Measurements from ENCODE around the gene RRP36. TPM values are rescaled to one million over a fixed set of nuclear protein-coding genes. Genes with fewer than 3 reads are reported as not detected.
"Not testable (repeated sequence)": the region's sequence is repeated elsewhere in the genome, so short reads cannot be mapped to it uniquely, and the experiment has no call there.

RRP36 gene
- total RNA-seq, 2 experiments from 2014 or later, result 65.3 to 68.4 TPM

DNA sequence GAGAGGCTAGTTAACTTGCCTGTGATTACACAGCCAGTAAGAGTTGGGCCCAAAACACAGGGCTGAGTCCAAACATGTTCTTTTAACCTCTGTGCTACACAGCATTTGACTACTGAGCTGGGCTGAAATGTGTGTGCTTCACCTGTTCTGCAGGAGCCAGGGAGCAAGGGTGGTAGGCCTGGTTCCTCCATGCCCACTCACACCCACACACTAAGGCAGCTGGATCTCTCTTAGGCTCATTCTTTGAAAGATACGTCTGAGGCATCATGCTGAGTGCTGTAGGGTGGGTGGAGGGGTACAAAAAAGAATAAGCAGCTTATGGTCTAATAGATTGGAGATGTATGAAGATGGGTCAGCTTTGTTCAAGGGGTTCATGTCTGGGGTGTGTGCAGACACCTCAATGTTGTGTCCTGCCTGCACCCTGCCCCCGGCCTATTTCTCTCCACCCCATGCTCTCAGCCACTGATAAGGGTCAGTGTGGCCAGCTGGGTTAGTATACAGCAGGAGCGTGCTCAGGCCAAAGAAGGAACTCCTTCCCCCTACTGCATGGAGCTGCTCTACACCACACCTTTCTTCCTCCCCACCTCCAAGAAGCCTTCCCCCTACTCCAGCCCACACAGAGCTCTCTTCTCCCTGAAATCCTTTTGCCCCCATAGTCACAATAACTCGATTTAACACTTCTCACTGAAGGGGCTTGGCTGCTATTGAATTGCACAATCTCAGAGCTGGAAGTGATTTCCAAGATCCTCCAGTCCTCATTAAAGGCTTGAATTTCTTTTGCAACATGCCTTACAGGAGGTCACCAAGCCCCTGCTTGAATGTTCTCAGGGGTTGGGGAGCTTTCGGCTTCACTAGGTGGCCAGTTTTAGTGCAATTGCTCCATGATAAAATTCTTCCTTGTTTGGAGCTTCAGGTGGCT lies 33.6 kb upstream of the RRP36 start:
- ChIA-PET POLR2A (interaction anchor here (0.6 kb wide), 1 partner anchor 8 kb away, joined by 3 read pairs; no protein-coding TSS in a partner anchor), CTCF (interaction anchor here (0.6 to 1.7 kb wide), 7 partner anchors 16 to 206 kb away, joined by 3 to 6 read pairs (median 4); no protein-coding TSS in a partner anchor)
- DNase-seq, result no peak
- Mint-ChIP-seq H3K9me3 (no peaks in the 10 kb centered on the region), H3K4me3 (no peak overlapping the region), H3K4me1 (peaks cover 47% of the 10 kb centered on the region), H3K36me3 (ENCODE audit: low read depth) (peaks cover 35% of the 10 kb centered on the region), H3K27me3 (no peaks in the 10 kb centered on the region), H3K27ac (no peak overlapping the region)

DNA sequence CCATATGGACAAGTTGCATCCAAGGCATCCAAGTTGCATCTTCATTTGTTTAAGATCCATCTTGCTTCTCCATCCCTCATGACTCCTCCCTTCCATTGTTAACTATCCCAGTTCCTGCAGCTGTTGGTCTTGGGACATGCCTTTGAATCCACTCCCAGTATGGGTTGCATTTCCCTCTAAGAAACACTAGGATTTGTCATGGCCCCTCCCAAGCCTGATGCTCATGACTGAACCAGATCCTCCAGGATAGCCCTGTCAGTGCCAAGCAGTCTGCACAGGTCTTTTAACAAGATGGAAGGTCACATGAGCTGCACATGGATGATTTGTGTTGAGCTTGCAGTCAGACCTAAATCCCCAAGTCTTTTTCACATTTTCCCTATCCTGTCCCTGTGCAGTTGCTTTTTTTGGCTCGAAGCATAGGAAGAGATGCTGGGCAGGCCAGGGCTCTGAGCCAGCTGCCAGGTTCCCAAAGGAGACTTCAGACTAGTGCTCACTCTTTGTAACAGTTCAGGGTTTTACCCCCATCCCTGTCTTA lies 32.9 kb upstream of the RRP36 start:
- H3K4me3 Mint-ChIP-seq, result no peak overlapping the region
- peaks cover 47% of the 10 kb centered on the region for H3K4me1 Mint-ChIP-seq
- POLR2A ChIA-PET, result interaction anchor here (0.6 kb wide), 1 partner anchor 8 kb away, joined by 3 read pairs; no protein-coding TSS in a partner anchor
- H3K36me3 Mint-ChIP-seq (ENCODE audit: low read depth), result peaks cover 36% of the 10 kb centered on the region
- no peaks in the 10 kb centered on the region for H3K27me3 Mint-ChIP-seq
- no peak for DNase-seq
- no peaks in the 10 kb centered on the region for H3K9me3 Mint-ChIP-seq
- CTCF ChIA-PET, result interaction anchor here (0.5 to 1.7 kb wide), 7 partner anchors 16 to 207 kb away, joined by 3 to 6 read pairs (median 4); no protein-coding TSS in a partner anchor
- H3K27ac Mint-ChIP-seq, result no peak overlapping the region

DNA sequence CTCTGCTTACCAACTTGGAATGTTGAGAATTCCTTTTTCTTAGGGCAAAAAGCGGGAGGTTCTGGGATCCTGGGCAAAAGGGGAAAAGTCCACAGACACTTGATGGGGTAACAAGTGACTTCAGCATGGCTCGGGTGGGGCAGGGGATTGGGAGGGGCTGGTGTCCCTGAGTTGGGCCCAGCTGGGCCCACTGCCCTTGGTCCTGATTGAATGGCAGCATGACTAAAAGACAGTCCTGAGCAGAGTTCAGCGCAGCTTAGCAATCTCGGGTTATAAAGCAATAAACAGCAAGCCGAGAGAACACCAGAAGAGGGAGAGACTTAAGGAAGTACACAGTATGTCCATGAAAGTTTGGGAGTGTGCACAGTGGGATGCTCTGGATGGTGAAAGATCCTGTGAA lies 31.5 kb upstream of the RRP36 start:
- H3K4me1 Mint-ChIP-seq, result peaks cover 43% of the 10 kb centered on the region
- peaks cover 37% of the 10 kb centered on the region for H3K36me3 Mint-ChIP-seq (ENCODE audit: low read depth)
- no peaks in the 10 kb centered on the region for H3K9me3 Mint-ChIP-seq
- CTCF ChIA-PET, result no interaction called here
- DNase-seq, result no peak
- H3K27ac Mint-ChIP-seq, result no peak overlapping the region
- H3K27me3 Mint-ChIP-seq, result no peaks in the 10 kb centered on the region
- POLR2A ChIA-PET, result interaction anchor here (0.5 kb wide), 1 partner anchor 15 kb away, joined by 4 read pairs; no protein-coding TSS in a partner anchor
- H3K4me3 Mint-ChIP-seq, result no peak overlapping the region

DNA sequence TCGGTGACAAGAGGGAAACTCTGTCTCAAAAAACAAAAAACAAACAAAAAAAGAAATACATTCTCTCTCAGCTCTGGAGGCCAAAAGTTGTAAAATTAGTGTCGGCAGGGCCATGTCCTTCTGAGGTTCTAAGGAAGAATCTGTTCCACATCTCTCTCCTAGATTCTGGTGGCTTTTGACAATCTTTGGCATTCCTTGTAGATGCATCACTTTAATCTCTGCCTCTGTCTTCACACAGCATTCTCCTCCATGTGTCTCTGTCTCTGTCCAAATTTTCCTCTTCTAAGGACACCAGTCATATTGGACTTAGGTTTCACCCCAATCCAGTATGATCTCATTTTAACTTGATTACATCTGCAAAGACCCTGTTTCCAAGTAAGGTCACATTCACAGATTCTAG lies 28.0 kb upstream of the RRP36 start:
- Mint-ChIP-seq H3K4me1 (peaks cover 13% of the 10 kb centered on the region), H3K27ac (no peak overlapping the region), H3K4me3 (no peak overlapping the region), H3K36me3 (ENCODE audit: low read depth) (peaks cover 17% of the 10 kb centered on the region), H3K27me3 (no peaks in the 10 kb centered on the region), H3K9me3 (no peaks in the 10 kb centered on the region)
- ChIA-PET POLR2A (no interaction called here), CTCF (no interaction called here)
- DNase-seq, result no peak

DNA sequence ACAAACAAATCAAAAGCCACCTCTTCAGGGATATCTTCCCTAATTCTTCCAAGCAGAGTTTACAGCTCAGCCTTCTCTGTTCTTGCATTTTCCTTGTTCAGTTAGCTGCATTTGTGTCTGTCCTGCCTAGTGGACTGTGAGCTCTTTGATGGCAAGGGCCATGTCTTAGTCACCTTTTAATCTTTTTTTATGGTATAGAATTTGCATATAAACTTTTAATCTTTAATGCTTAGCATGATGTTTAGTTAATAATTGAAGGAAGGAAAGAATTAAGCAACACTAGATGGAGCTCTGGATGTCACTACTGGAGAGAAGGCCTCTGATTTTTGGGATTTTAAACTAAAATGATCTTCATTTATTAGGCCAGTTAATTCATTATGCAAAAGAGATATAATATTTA lies 24.9 kb upstream of the RRP36 start:
- ChIA-PET CTCF (interaction anchor here (0.9 to 1.8 kb wide), 6 partner anchors 10 to 24 kb away, joined by 3 to 7 read pairs (median 4); partner anchors contain the start of gene PPP2R5D), POLR2A (no interaction called here)
- Mint-ChIP-seq H3K4me3 (no peak overlapping the region), H3K27ac (no peak overlapping the region), H3K27me3 (no peaks in the 10 kb centered on the region), H3K36me3 (ENCODE audit: low read depth) (peaks cover 2% of the 10 kb centered on the region), H3K9me3 (no peaks in the 10 kb centered on the region), H3K4me1 (peaks cover 5% of the 10 kb centered on the region)
- no peak for DNase-seq

DNA sequence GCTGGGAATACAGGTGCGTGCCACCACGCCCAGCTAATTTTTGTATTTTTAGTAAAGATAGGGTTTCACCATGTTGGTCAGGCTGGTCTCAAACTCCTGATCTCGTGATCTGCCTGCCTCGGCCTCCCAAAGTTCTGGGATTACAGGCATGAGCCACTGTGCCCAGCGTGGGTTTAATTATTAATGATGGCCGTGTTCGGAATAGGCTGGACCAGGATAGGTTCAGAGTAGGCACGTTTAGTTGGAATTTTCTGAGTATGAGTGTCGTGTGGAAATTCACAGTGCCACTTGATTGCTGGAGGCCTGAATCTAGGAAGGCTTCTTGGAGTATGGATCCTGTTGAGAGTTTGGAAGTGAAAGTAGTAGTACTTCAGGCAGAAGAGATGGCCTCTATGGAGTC lies 23.2 kb upstream of the RRP36 start:
- H3K27ac Mint-ChIP-seq; H3K4me3 Mint-ChIP-seq; H3K27me3 Mint-ChIP-seq; H3K4me1 Mint-ChIP-seq; H3K36me3 Mint-ChIP-seq (ENCODE audit: low read depth); POLR2A ChIA-PET; H3K9me3 Mint-ChIP-seq; DNase-seq: not testable (repeated sequence)
- CTCF ChIA-PET, result interaction anchor here (0.9 to 1.3 kb wide), 3 partner anchors 15 to 145 kb away, joined by 3 to 4 read pairs (median 4); no protein-coding TSS in a partner anchor

DNA sequence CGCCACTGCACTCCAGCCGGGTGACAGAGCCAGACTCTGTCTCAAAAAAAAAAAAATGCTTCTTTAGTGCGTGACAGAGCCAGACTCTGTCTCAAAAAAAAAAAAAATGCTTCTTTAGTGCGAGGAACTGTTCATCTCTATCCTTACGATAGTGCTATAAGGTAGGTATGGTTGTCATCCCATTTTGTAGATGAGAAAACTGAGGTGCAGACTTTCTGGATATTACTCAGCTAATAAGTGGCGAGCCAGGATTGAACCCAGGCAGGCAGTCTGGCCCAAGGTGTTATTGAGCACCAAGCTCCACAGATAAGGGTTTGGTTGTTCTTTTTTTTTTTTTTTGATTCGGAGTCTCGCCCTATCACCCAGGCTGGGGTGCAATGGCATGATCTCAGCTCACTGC lies 19.6 kb upstream of the RRP36 start:
- Mint-ChIP-seq H3K9me3 (no peaks in the 10 kb centered on the region), H3K4me1 (peaks cover 3% of the 10 kb centered on the region), H3K36me3 (ENCODE audit: low read depth) (peaks cover 7% of the 10 kb centered on the region), H3K27ac (no peak overlapping the region), H3K27me3 (no peaks in the 10 kb centered on the region), H3K4me3 (no peak overlapping the region)
- ChIA-PET POLR2A (no interaction called here), CTCF (interaction anchor here (0.6 kb wide), 1 partner anchor 41 kb away, joined by 3 read pairs; no protein-coding TSS in a partner anchor)
- DNase-seq, result no peak

DNA sequence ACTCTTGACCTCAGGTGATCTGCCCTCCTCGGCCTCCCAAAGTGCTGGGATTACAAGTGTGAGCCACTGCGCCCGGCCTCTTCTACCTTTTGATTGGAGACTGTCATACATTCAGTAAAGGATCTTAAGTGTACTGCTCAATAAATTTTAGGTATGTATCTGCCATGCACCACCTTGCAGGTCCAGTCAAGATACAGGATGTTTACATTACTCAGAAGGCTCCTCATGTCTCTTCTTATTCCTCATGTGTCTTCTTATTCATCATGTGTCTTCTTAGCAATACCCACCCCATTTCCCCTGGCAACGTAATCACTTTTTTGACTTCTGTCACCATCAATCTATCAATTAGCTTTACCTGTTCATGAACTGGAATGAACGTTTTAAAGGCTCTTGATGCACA lies 15.6 kb upstream of the RRP36 start:
- POLR2A ChIA-PET, result no interaction called here
- CTCF ChIA-PET, result interaction anchor here (0.8 kb wide), 1 partner anchor 9 kb away, joined by 4 read pairs; the partner anchor contains the start of gene KLHDC3
- Mint-ChIP-seq H3K27ac (no peak overlapping the region), H3K36me3 (ENCODE audit: low read depth) (peaks cover 31% of the 10 kb centered on the region), H3K4me3 (no peak overlapping the region), H3K4me1 (peaks cover 7% of the 10 kb centered on the region), H3K9me3 (no peaks in the 10 kb centered on the region), H3K27me3 (no peaks in the 10 kb centered on the region)
- DNase-seq, result no peak

DNA sequence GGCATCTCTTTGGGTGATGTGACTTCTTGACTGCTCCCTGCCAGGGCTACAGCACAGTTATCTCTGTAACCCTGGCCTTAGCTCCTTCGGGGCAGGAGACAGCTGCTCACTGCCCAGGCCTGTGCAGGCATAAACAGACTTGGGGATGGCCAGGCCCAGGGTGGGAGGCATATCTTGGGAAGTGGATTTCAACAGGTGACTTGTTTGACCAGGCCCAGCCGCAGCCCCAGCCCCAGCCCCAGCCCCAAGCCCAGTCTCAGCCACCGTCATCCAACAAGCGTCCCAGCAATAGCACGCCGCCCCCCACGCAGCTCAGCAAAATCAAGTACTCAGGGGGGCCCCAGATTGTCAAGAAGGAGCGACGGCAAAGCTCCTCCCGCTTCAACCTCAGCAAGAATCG lies 15.2 kb upstream of the RRP36 start:
- H3K9me3 Mint-ChIP-seq, result no peaks in the 10 kb centered on the region
- H3K27ac Mint-ChIP-seq, result no peak overlapping the region
- peaks cover 7% of the 10 kb centered on the region for H3K4me1 Mint-ChIP-seq
- peaks cover 35% of the 10 kb centered on the region for H3K36me3 Mint-ChIP-seq (ENCODE audit: low read depth)
- ChIA-PET POLR2A (no interaction called here), CTCF (interaction anchor here (1.0 kb wide), 1 partner anchor 10 kb away, joined by 3 read pairs; no protein-coding TSS in a partner anchor)
- no peak overlapping the region for H3K4me3 Mint-ChIP-seq
- no peaks in the 10 kb centered on the region for H3K27me3 Mint-ChIP-seq
- no peak for DNase-seq

DNA sequence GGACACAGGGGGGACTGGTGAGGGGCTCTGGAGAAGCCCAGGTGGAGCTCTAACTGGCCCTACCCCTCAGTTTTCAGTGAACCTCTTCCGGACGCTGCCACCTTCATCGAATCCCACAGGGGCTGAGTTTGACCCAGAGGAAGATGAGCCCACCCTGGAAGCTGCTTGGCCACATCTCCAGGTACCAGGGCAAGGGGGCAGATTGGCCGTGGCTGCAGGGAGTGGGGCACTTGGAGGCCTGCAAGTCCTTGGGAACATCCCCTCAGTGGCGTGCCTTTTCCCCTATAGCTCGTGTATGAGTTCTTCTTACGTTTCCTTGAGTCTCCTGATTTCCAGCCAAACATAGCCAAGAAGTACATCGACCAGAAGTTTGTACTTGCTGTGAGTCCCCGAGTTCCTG lies 14.3 kb upstream of the RRP36 start:
- H3K27me3 Mint-ChIP-seq, result no peaks in the 10 kb centered on the region
- no peak for DNase-seq
- H3K4me1 Mint-ChIP-seq, result peaks cover 16% of the 10 kb centered on the region
- CTCF ChIA-PET, result interaction anchor here (1.0 kb wide), 1 partner anchor 11 kb away, joined by 3 read pairs; no protein-coding TSS in a partner anchor
- H3K27ac Mint-ChIP-seq, result no peak overlapping the region
- POLR2A ChIA-PET, result no interaction called here
- H3K9me3 Mint-ChIP-seq, result no peaks in the 10 kb centered on the region
- H3K4me3 Mint-ChIP-seq, result no peak overlapping the region
- peaks cover 40% of the 10 kb centered on the region for H3K36me3 Mint-ChIP-seq (ENCODE audit: low read depth)

DNA sequence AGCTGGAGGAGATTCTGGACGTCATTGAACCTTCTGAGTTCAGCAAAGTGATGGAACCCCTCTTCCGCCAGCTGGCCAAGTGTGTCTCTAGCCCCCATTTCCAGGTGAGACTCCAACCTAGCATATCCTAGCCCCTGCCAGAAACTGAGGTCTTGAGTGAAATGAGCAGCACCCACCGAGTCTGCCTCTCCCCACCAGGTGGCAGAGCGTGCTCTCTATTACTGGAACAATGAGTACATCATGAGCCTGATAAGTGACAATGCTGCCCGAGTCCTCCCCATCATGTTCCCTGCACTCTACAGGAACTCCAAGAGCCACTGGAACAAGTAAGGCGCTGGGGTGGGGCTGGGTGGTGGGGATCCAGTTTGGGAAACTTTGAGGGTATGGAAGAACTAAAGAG lies 12.3 kb upstream of the RRP36 start:
- ChIA-PET POLR2A (no interaction called here), CTCF (interaction anchor here (1.1 to 1.4 kb wide), 2 partner anchors 12 to 220 kb away, joined by 4 read pairs; partner anchors contain the start of gene DNPH1)
- peaks cover 49% of the 10 kb centered on the region for H3K36me3 Mint-ChIP-seq (ENCODE audit: low read depth)
- H3K4me1 Mint-ChIP-seq, result peaks cover 34% of the 10 kb centered on the region
- H3K4me3 Mint-ChIP-seq, result no peak overlapping the region
- no peaks in the 10 kb centered on the region for H3K9me3 Mint-ChIP-seq
- DNase-seq, result peak; percentile 55
- H3K27me3 Mint-ChIP-seq, result no peaks in the 10 kb centered on the region
- no peak overlapping the region for H3K27ac Mint-ChIP-seq

DNA sequence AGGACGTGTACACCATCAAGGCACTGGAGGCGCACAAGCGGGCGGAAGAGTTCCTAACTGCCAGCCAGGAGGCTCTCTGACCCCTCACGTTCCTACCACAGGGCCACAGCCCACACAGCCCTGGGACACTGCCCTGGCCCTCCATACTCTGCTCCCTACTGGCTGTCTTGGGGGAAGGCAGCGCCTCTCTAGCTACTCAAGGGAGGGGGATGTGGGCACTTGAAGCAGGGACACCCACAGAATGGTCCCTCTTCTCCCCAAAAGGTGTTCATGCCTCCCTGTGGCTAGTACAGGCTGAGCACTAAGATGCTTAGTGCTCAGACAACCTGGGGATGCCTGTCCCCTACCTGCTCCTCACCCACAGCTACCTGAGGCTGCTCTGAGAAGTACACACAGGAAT lies 10.2 kb upstream of the RRP36 start:
- Mint-ChIP-seq H3K4me3 (no peak overlapping the region), H3K36me3 (ENCODE audit: low read depth) (peaks cover 50% of the 10 kb centered on the region), H3K27ac (no peak overlapping the region), H3K27me3 (no peaks in the 10 kb centered on the region), H3K4me1 (peaks cover 44% of the 10 kb centered on the region), H3K9me3 (no peaks in the 10 kb centered on the region)
- ChIA-PET POLR2A (no interaction called here), CTCF (interaction anchor here (0.9 to 1.9 kb wide), 3 partner anchors 17 to 27 kb away, joined by 3 to 4 read pairs (median 3); partner anchors contain the start of gene PPP2R5D)
- DNase-seq, result no peak

DNA sequence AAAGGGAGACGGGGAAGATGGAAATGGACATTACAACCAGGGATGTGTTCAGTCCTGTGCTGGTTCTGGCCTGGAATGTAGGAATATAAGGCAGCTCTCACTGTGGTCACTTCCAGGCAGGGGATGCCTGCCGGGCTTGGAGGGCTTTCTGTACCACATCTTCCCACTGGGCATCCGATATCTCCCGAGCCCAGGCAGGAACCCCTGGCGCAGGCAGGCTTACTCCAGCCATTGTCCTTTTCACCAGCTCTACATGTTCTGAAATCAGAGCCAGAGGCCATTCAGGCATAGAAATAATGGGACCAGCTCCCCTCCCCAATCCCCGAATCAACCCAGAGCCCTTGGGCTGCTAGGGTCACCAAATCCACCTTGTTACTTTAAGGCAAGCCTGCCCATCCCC lies 9.1 kb upstream of the RRP36 start:
- POLR2A ChIA-PET, result interaction anchor here (3.4 kb wide), 1 partner anchor 83 kb away, joined by 12 read pairs; the partner anchor contains the start of gene CNPY3
- H3K9me3 Mint-ChIP-seq, result no peaks in the 10 kb centered on the region
- peak overlapping the region; percentile 95 for H3K4me3 Mint-ChIP-seq
- H3K4me1 Mint-ChIP-seq, result peaks cover 48% of the 10 kb centered on the region
- no peak for DNase-seq
- peaks cover 48% of the 10 kb centered on the region for H3K36me3 Mint-ChIP-seq (ENCODE audit: low read depth)
- CTCF ChIA-PET, result interaction anchor here (0.5 to 1.7 kb wide), 7 partner anchors 9 to 782 kb away, joined by 3 to 7 read pairs (median 3); no protein-coding TSS in a partner anchor
- peak overlapping the region; percentile 72 for H3K27ac Mint-ChIP-seq
- H3K27me3 Mint-ChIP-seq, result no peaks in the 10 kb centered on the region

All from activated CD4-positive, alpha-beta T cell treated with anti-CD3 and anti-CD28 coated beads, Interleukin-2, amount 10 ng/mL, durations not matched to agents 7 days and 5 days (primary cell).